Psoas muscle (tissue), 8 donors: ENCODE data around the gene BTBD16. TPM values are rescaled to one million over a fixed set of nuclear protein-coding genes. Genes with fewer than 3 reads are reported as not detected.

Experiments
- ATAC-seq, 4 donors: fragments of 200-7000 bp; cut with Tn5 transposase; one replicate each; pipeline ENCODE4 v1.9.1; 2020; ENCODE audit warnings: moderate library complexity in 3 of 4, mild to moderate bottlenecking in 2 of 4
- DNase-seq, 2 donors: peaks; one replicate each; pipeline ENCODE4 v3.0.0-alpha.2; 2020
- H3K27ac ChIP-seq: fragments of 200-600 bp; one replicate; pipeline ENCODE4 v1.8.0; 2022
- H3K27me3 ChIP-seq, 3 donors: fragments of 200-600 bp in 1 of 3; one replicate each; pipeline versions ENCODE4 v1.6.1 to v1.8.0; 2013 to 2022; ENCODE audit warnings: low read length in 2 of 3, mild to moderate bottlenecking in 2 of 3, moderate library complexity in 1 of 3; ENCODE audit not compliant: insufficient read depth in 3 of 3
- H3K36me3 ChIP-seq, 2 donors: fragments of 200-600 bp in 1 of 2; one replicate each; pipeline versions ENCODE4 v1.6.1 to v1.8.0; 2013 to 2022; ENCODE audit warnings: low read depth in 1 of 2, mild to moderate bottlenecking in 1 of 2, moderate library complexity in 1 of 2; ENCODE audit not compliant: insufficient read depth in 1 of 2
- H3K4me1 ChIP-seq: fragments of 200-600 bp; one replicate; pipeline ENCODE4 v1.8.0; 2022
- H3K4me3 ChIP-seq: fragments of 200-600 bp; one replicate; pipeline ENCODE4 v1.8.0; 2022; ENCODE audit warnings: mild to moderate bottlenecking
- H3K9me3 ChIP-seq: fragments of 200-600 bp; one replicate; pipeline ENCODE4 v1.8.0; 2022
- WGBS, 3 donors: extraction: QIAGEN DNeasy Blood & Tissue Kit; methylation state at CpG; one replicate each; pipeline versions ENCODE4 v1.1.6 to v1.1.7; 2013; 5-methylcytosine and 5-hydroxymethylcytosine counted together
- intact Hi-C, 2 donors: fragments of 100-400 bp; cut with DNase I; formaldehyde crosslinking; loops; one replicate each; pipeline versions ENCODE4 v1.11.0 to v1.14.2; 2022
- polyA plus RNA-seq, 3 donors: library from polyadenylated mRNA; stranded (reverse); fragments of 200-250 nt; gene quantifications; one replicate each; pipeline ENCODE4 v1.2.3, GENCODE V29; 2013
- total RNA-seq, 4 donors: library from RNA; stranded (reverse); fragmentation: NEBNext Ultra II Directional in 2 of 4; extraction: Animal tissue kit (Norgen Biotek cat#: 25700) in 2 of 4; gene quantifications; one replicate each; pipeline versions ENCODE4 v1.2.1 to v1.2.4, GENCODE V29; 2021 to 2023
- TF ChIP-seq, protein P1 (sequence below): fragments of 200-600 bp; IDR thresholded peaks from one replicate; pipeline ENCODE4 v1.8.0; 2022; ENCODE audit warnings: antibody characterized with exemption
- donor health status: healthy with polysubstance abuse.
- donor health status: DM: no; HTN: no; CAD: no; lungs with moderate emphysema.
- donor health status: Bipolar disorder and iron deficiency.
- donor health status: healthy.
- donor health status: DM: yes; HTN: yes; CAD: no.
- donor health status: DM: no; HTN: no; CAD: no.
- donor health status: DM: no; HTN: no; CAD: no.
- donor health status: DM: yes; HTN: yes; CAD: no.

The BTBD16 gene
- total and polyA plus RNA-seq, 7 donors, result 0.14 to 0.58 (median 0.32) TPM; not detected in 4

GRCh38 chr10:122361046-122361445 lies 90.0 kb downstream of the BTBD16 start:
- ATAC-seq (no peak), DNase-seq (no peak)
- Histone ChIP-seq H3K4me3 (no peak overlapping the region), H3K36me3 (no peaks in the 10 kb centered on the region), H3K4me1 (no peaks in the 10 kb centered on the region), H3K27me3 (no peaks in the 10 kb centered on the region), H3K27ac (no peak overlapping the region), H3K9me3 (no peaks in the 10 kb centered on the region)
- WGBS, 3 donors, result 86 to 100% (median 94%) methylated on average over 1 of the region's 1 CpG
- intact Hi-C loops, result loop anchor here in 1 of 2 donors (5.0 kb wide), 1 partner anchor 426 kb away; no protein-coding TSS in a partner anchor
- TF ChIP-seq, protein P1, sequence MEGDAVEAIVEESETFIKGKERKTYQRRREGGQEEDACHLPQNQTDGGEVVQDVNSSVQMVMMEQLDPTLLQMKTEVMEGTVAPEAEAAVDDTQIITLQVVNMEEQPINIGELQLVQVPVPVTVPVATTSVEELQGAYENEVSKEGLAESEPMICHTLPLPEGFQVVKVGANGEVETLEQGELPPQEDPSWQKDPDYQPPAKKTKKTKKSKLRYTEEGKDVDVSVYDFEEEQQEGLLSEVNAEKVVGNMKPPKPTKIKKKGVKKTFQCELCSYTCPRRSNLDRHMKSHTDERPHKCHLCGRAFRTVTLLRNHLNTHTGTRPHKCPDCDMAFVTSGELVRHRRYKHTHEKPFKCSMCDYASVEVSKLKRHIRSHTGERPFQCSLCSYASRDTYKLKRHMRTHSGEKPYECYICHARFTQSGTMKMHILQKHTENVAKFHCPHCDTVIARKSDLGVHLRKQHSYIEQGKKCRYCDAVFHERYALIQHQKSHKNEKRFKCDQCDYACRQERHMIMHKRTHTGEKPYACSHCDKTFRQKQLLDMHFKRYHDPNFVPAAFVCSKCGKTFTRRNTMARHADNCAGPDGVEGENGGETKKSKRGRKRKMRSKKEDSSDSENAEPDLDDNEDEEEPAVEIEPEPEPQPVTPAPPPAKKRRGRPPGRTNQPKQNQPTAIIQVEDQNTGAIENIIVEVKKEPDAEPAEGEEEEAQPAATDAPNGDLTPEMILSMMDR, result no peak

DNA sequence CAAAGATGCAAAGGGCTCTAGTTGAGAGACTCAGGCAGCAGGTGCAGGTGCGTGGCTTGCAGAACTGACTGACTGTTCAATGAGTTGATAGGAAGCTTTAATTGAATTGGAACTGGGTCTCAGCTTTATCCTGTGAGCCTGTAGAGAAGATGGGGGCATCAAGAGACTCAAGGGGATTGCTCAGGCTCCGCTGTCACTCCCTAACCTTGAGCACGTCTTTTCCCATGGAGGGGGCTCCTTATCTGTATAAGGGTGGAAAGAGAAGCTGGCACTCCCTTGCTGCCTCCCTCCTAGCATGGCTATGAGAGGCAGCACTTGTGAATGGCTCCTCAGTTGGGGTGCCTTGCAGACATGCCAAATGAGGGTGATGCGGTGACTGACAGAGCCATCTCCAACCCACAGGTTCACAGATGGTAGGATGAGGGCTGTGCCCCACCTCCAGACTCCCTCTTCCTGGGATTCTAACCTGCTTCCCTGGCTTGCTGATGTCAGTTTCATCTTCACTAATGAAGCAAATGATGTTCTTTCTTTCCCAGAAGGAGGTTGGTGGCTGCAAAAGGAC lies 91.0 kb downstream of the BTBD16 start:
- H3K4me1 ChIP-seq, result no peaks in the 10 kb centered on the region
- TF ChIP-seq, protein P1, result no peak
- H3K4me3 ChIP-seq, result no peak overlapping the region
- no peak for DNase-seq
- H3K27me3 ChIP-seq, result no peaks in the 10 kb centered on the region
- no peak for ATAC-seq
- no peaks in the 10 kb centered on the region for H3K36me3 ChIP-seq
- H3K9me3 ChIP-seq, result no peaks in the 10 kb centered on the region
- no peak overlapping the region for H3K27ac ChIP-seq
- 89 to 96% (median 93%) methylated on average over 4 of the region's 4 CpGs for WGBS, 3 donors
- intact Hi-C loops, result loop anchor here (2.0 to 5.0 kb wide), 2 partner anchors 35 to 425 kb away; no protein-coding TSS in a partner anchor

DNA sequence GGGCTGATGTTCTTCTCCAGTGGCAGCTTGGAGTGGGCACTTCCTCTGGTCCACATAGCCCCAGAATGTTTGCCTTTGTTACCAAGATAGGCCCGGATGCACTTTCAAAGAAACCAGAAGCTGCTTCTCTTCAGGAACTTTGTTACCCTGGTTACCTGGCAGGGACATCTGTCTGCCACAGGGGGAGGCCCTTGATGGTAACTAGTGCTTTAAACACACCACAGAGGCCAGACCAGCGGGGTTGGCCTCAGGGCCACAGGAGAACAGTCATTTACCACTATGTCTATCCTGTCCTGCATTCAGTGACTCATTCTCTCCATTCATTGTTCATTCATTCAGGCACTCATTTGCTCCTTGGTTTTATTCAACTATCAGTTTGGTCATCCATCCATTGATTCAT lies 91.5 kb downstream of the BTBD16 start:
- no peaks in the 10 kb centered on the region for H3K9me3 ChIP-seq
- 33 to 52% (median 44%) methylated on average over 2 of the region's 2 CpGs for WGBS, 3 donors
- no peaks in the 10 kb centered on the region for H3K36me3 ChIP-seq
- no peaks in the 10 kb centered on the region for H3K27me3 ChIP-seq
- TF ChIP-seq, protein P1, result no peak
- H3K4me3 ChIP-seq, result no peak overlapping the region
- ATAC-seq (no peak), DNase-seq (no peak)
- no peaks in the 10 kb centered on the region for H3K4me1 ChIP-seq
- intact Hi-C loops, result loop anchor here (2.0 to 5.0 kb wide), 2 partner anchors 36 to 425 kb away; no protein-coding TSS in a partner anchor
- H3K27ac ChIP-seq, result no peak overlapping the region

DNA sequence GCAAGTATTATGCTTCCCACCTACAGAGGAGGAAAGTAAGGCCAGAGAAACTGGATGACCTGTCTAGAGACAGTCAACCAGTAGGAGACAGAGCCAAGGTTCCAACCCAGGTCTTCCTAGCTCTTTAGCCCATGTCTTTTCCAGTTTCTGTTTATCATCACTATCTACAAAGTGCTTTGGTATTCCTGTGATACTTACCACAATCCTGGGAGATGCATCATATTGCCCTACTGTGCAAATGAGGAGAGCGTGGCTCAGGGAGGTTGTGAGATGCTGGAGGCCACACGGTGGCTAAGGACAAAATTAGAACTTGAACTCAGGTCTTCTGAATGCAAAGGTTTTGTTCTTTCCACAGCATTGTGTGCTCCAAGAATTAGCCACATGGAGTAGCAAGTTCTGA lies 92.2 kb downstream of the BTBD16 start:
- intact Hi-C loops, result loop anchor here (2.0 to 5.0 kb wide), 2 partner anchors 37 to 424 kb away; no protein-coding TSS in a partner anchor
- Histone ChIP-seq H3K4me3 (no peak overlapping the region), H3K36me3 (no peaks in the 10 kb centered on the region), H3K4me1 (no peaks in the 10 kb centered on the region), H3K27ac (no peak overlapping the region), H3K27me3 (no peaks in the 10 kb centered on the region), H3K9me3 (no peaks in the 10 kb centered on the region)
- TF ChIP-seq, protein P1, result no peak
- 85 to 92% (median 89%) methylated on average over 2 of the region's 2 CpGs for WGBS, 3 donors
- no peak for DNase-seq
- ATAC-seq, result no peak
